ENCODE measurements around the gene GATAD2B.

DNA sequence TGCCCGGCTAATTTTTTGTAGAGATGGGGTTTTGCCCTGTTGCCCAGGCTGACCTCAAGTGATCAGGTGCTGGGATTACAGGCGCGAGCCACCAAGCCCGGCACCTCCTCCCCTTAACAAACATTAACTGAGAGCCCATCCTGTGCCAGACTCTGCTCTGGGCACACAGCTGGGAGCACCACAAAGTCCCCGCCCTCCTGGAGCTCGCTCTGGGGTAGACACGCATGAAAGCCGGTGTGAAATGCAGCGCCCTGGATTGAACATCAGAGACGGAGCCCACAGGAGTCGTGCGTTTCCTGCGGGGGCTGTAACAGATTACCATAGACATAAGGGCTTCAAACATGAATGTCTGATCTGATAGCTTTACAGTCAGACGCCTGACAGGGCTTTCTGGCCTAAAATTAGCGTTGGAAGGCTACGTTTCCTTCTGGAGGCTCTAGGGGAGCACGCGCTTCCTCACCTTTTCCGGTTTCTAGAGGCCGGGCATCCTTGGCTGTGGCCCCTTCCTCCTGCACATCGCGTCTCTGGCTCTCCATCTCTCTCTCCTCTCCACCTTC lies 133.2 kb downstream of the GATAD2B start:
- TF ChIP-seq CTCF (IDR thresholded peaks at IDR 0.05; ENCODE audit: low read length) (no peak), EZH2 (IDR thresholded peaks at IDR 0.05; ENCODE audit: borderline replicate concordance, low read length) (no peak)

Data from OCI-LY1 (cell line).